K562 (cell line): ENCODE data around the gene HCST. TPM values are rescaled to one million over a fixed set of nuclear protein-coding genes. Genes with fewer than 3 reads are reported as not detected.

Source experiments
- ATAC-seq: fragments of 200-7000 bp; cut with Tn5 transposase; 3 replicates; pipeline ENCODE4 v1.9.1; 2020; ENCODE audit warnings: moderate library complexity
- BruUV-seq: library from RNA; stranded (reverse); fragments of 400-500 nt; replicated peaks from 2 replicates; lab custom pipeline; 2021; lab: Mats Ljungman, UMichigan
- CTCF ChIA-PET: fragments of 300-600 bp; formaldehyde crosslinking; extraction: SDS; loops from one replicate; lab custom pipeline; 2021; ENCODE audit warnings: low intra/inter-chr PET ratio; lab: Yijun Ruan, JAX
- POLR2A ChIA-PET: fragments of 300-600, 350-650 bp; sonication (Branson Sonifier 250); formaldehyde crosslinking; extraction: SDS; loops from one replicate; lab custom pipeline; 2021; ENCODE audit warnings: antibody characterized with exemption, inconsistent platforms; lab: Yijun Ruan, JAX
- DNase-seq, 4 experiments: peaks; one replicate each; pipeline versions ENCODE4 v3.0.0 to v3.0.0-alpha.2; 2011 to 2018; ENCODE audit warnings: low spot score in 3 of 4, mixed read lengths in 3 of 4; ENCODE audit errors: extremely low read depth in 1 of 4
- FAIRE-seq: peaks from 2 replicates; lab custom pipeline; 2011; peaks lifted over from hg19 to GRCh38; lab: Jason Lieb, UNC
- H2AFZ ChIP-seq: 2 replicates; pipeline ENCODE4 v1.6.0; 2011; ENCODE audit warnings: low read depth, low read length, control low read depth, inconsistent platforms
- H3K27ac ChIP-seq: fragments of 200-600 bp; 3 replicates; pipeline ENCODE4 v1.8.0; 2011; ENCODE audit warnings: low read depth, mild to moderate bottlenecking, control low read depth, inconsistent platforms, low read length, moderate library complexity, mixed read lengths; ENCODE audit errors: extremely low read depth
- H3K27me3 ChIP-seq, 2 experiments: fragments of 300-600 bp in 1 of 2; 2 replicates in 1 of 2; 3 replicates in 1 of 2; pipeline versions ENCODE4 v1.6.0 to v1.8.0; 2011; ENCODE audit warnings: inconsistent platforms in 2 of 2, low read length in 2 of 2, mild to moderate bottlenecking in 1 of 2, mixed read lengths in 1 of 2, moderate library complexity in 1 of 2; ENCODE audit not compliant: control insufficient read depth in 2 of 2, insufficient read depth in 2 of 2
- H3K36me3 ChIP-seq: fragments of 300-600 bp; 3 replicates; pipeline ENCODE4 v1.8.0; 2011; ENCODE audit warnings: mild to moderate bottlenecking, low read length, inconsistent platforms; ENCODE audit not compliant: control insufficient read depth, insufficient read depth
- H3K4me1 ChIP-seq, 2 experiments: fragments of 200-600 bp in 1 of 2; replicated peaks in 1 of 2; 2 replicates in 1 of 2; 3 replicates in 1 of 2; pipeline versions ENCODE4 v1.5.1 to v1.8.0; 2011; ENCODE audit warnings: inconsistent platforms in 2 of 2, low read length in 2 of 2, mild to moderate bottlenecking in 1 of 2, mixed read lengths in 1 of 2, moderate library complexity in 1 of 2; ENCODE audit not compliant: control insufficient read depth in 2 of 2, insufficient read depth in 2 of 2
- H3K4me2 ChIP-seq: 2 replicates; pipeline ENCODE4 v1.6.1; 2011; ENCODE audit warnings: low read length, control low read depth, inconsistent platforms, mixed read lengths; ENCODE audit not compliant: insufficient read depth
- H3K4me3 ChIP-seq: fragments of 200-600 bp; sonication (generic), shearing (Covaris generic); 2 replicates; pipeline ENCODE4 v1.5.1; 2016; ENCODE audit warnings: control low read depth, inconsistent platforms
- H3K79me2 ChIP-seq: fragments of 200-600 bp; 3 replicates; pipeline ENCODE4 v1.8.0; 2011; ENCODE audit warnings: low read length, inconsistent platforms; ENCODE audit not compliant: control insufficient read depth, insufficient read depth
- H3K9ac ChIP-seq, 2 experiments: 2 replicates each; pipeline versions ENCODE4 v1.6.0 to v1.6.1; 2011; ENCODE audit warnings: low read depth in 2 of 2, low read length in 2 of 2, control low read depth in 1 of 2, inconsistent platforms in 1 of 2, mild to moderate bottlenecking in 1 of 2, mixed read lengths in 1 of 2; ENCODE audit not compliant: insufficient read depth in 1 of 2
- H3K9me1 ChIP-seq: one replicate; pipeline ENCODE4 v1.6.0; 2011; ENCODE audit warnings: inconsistent platforms, mild to moderate bottlenecking, low read length, moderate library complexity; ENCODE audit not compliant: control insufficient read depth, insufficient read depth
- H3K9me3 ChIP-seq: replicated peaks from 2 replicates; pipeline ENCODE4 v1.5.1; 2011; ENCODE audit warnings: low read depth, low read length, inconsistent platforms; ENCODE audit not compliant: control insufficient read depth, insufficient read depth
- H4K20me1 ChIP-seq: replicated peaks from 2 replicates; pipeline ENCODE4 v1.6.1; 2011; ENCODE audit warnings: low read length, inconsistent platforms, mixed read lengths; ENCODE audit not compliant: control insufficient read depth, insufficient read depth
- PHB2 ChIP-seq: fragments of 450-650 bp; IDR thresholded peaks from 2 replicates; pipeline ENCODE4 v1.6.1; 2017; ENCODE audit warnings: low read depth
- WGBS: fragments of 100-300 bp; shearing (Covaris generic); methylation state at CpG from one replicate; pipeline ENCODE4 v1.1.6; 2016; ENCODE audit warnings: low coverage, mixed read lengths; ENCODE audit not compliant: insufficient coverage; ENCODE audit errors: missing lambda C conversion rate; 5-methylcytosine and 5-hydroxymethylcytosine counted together
- in situ Hi-C: fragments of 300-500 bp; cut with MboI; formaldehyde crosslinking; loops from 4 replicates; pipeline ENCODE4 v1.15.0; 2018; ENCODE audit warnings: inconsistent platforms, mixed read lengths
- intact Hi-C: fragments of 100-400 bp; cut with micrococcal nuclease; formaldehyde crosslinking; loops from 2 replicates; pipeline ENCODE4 v1.14.2; 2022
- polyA plus RNA-seq, 8 experiments: library from polyadenylated mRNA; depleted of rRNA in 4 of 8; stranded (reverse) in 5 of 8; unstranded in 3 of 8; fragments of >200 nt; fragmentation: Nextera tagmentation in 2 of 8; fragmentation: Illumina TruSeq in 1 of 8; extraction: Ambion mirVana in 2 of 8; extraction: Trizol in 1 of 8; gene quantifications; 2 replicates each; pipeline versions ENCODE4 v1.2.1 to v1.2.3, GENCODE V29; 2011 to 2014; ENCODE audit warnings: inconsistent platforms in 1 of 8, missing spikeins in 1 of 8
- total RNA-seq, 7 experiments: library from RNA; depleted of rRNA in 6 of 7; stranded (reverse); fragments of >200 nt in 6 of 7; fragmentation: Illumina TruSeq in 2 of 7; extraction: Trizol in 2 of 7; gene quantifications; 2 replicates each; pipeline versions ENCODE4 v1.2.1 to v1.2.3, GENCODE V29; 2011 to 2021; ENCODE audit warnings: low replicate concordance in 1 of 7
- TF ChIP-seq, protein P1 (sequence below): IDR thresholded peaks from 2 replicates; pipeline ENCODE4 v1.6.1; 2011; ENCODE audit warnings: borderline replicate concordance, low read depth, mild to moderate bottlenecking, moderate library complexity, low read length; ENCODE audit not compliant: insufficient read depth, poor library complexity, severe bottlenecking
- TF ChIP-seq, protein P2 (sequence below): fragments of 450-650 bp; IDR thresholded peaks from 2 replicates; pipeline ENCODE4 v1.6.1; 2018; ENCODE audit not compliant: partially characterized antibody

HCST gene
- total and polyA plus RNA-seq, 9 of the 15 experiments (the other 6 are each of a cell fraction or from before 2014, with no cell fraction given): 0.29 to 1.9 (median 0.95) TPM; not detected in 2

DNA sequence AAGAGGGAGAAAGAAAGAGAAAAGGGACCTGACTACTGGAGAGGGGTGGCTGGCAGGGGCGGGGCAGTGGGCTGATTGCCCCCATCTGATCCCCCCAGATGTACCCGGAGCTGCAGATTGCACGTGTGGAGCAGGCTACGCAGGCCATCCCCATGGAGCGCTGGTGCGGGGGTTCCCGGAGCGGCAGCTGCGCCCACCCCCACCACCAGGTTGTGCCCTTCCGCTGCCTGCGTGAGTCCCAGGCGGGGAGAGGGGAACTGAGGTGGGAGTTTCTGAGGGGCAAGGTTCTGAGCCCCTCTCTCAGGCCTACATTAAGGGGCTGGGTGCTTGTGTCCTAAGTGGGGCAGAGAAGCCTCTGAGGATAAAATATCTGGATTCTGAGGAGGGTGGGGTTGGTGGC, 31.5 kb upstream of the HCST start:
- Histone ChIP-seq H3K27ac (no peak overlapping the region), H3K9me1 (no peaks in the 10 kb centered on the region)
- TF ChIP-seq, protein P1, sequence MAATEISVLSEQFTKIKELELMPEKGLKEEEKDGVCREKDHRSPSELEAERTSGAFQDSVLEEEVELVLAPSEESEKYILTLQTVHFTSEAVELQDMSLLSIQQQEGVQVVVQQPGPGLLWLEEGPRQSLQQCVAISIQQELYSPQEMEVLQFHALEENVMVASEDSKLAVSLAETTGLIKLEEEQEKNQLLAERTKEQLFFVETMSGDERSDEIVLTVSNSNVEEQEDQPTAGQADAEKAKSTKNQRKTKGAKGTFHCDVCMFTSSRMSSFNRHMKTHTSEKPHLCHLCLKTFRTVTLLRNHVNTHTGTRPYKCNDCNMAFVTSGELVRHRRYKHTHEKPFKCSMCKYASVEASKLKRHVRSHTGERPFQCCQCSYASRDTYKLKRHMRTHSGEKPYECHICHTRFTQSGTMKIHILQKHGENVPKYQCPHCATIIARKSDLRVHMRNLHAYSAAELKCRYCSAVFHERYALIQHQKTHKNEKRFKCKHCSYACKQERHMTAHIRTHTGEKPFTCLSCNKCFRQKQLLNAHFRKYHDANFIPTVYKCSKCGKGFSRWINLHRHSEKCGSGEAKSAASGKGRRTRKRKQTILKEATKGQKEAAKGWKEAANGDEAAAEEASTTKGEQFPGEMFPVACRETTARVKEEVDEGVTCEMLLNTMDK: peak; percentile 10
- TF ChIP-seq, protein P2, sequence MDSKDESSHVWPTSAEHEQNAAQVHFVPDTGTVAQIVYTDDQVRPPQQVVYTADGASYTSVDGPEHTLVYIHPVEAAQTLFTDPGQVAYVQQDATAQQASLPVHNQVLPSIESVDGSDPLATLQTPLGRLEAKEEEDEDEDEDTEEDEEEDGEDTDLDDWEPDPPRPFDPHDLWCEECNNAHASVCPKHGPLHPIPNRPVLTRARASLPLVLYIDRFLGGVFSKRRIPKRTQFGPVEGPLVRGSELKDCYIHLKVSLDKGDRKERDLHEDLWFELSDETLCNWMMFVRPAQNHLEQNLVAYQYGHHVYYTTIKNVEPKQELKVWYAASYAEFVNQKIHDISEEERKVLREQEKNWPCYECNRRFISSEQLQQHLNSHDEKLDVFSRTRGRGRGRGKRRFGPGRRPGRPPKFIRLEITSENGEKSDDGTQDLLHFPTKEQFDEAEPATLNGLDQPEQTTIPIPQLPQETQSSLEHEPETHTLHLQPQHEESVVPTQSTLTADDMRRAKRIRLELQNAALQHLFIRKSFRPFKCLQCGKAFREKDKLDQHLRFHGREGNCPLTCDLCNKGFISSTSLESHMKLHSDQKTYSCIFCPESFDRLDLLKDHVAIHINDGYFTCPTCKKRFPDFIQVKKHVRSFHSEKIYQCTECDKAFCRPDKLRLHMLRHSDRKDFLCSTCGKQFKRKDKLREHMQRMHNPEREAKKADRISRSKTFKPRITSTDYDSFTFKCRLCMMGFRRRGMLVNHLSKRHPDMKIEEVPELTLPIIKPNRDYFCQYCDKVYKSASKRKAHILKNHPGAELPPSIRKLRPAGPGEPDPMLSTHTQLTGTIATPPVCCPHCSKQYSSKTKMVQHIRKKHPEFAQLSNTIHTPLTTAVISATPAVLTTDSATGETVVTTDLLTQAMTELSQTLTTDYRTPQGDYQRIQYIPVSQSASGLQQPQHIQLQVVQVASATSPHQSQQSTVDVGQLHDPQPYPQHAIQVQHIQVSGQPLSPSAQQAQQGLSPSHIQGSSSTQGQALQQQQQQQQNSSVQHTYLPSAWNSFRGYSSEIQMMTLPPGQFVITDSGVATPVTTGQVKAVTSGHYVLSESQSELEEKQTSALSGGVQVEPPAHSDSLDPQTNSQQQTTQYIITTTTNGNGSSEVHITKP: peak; percentile 32
- no peak for TF ChIP-seq PHB2
- TF ChIP-seq, all 486 proteins: peak for 2
- in situ Hi-C loops (no loop called here), intact Hi-C loops (no loop called here)
- Histone ChIP-seq H3K36me3 (no peaks in the 10 kb centered on the region), H3K9me3 (no peaks in the 10 kb centered on the region), H3K4me2 (no peak overlapping the region), H2AFZ (no peak overlapping the region), H3K9ac (no peak overlapping the region; a peak in 1 of 4 replicates), H3K4me1 (peaks cover 20 to 45% of the 10 kb centered on the region in 2 experiments), H3K79me2 (no peaks in the 10 kb centered on the region), H3K27me3 (peaks cover 0 to 6% of the 10 kb centered on the region in 2 experiments; a peak in 2 of 5 replicates), H4K20me1 (peaks cover 4% of the 10 kb centered on the region; the same call in 1 of the 2 replicates), H3K4me3 (no peak overlapping the region)
- WGBS: 81% methylated on average over 9 of the region's 12 CpGs
- FAIRE-seq: no peak
- no peak for DNase-seq
- CTCF ChIA-PET: no interaction called here
- POLR2A ChIA-PET: interaction anchor here (1.1 to 1.9 kb wide), 3 partner anchors 9 to 123 kb away, joined by 5 to 9 read pairs (median 6); partner anchors contain the start of genes KIRREL2 and LIN37
- no peak for ATAC-seq
- BruUV-seq: no TSS peak
